ENCODE results near the gene IDNK. TPM values are rescaled to one million over a fixed set of nuclear protein-coding genes. Genes with fewer than 3 reads are reported as not detected.

IDNK gene
- total and polyA plus RNA-seq, 2 of the 8 experiments (the other 6 are each of a cell fraction or from before 2014, with no cell fraction given) = 0.29 to 0.48 TPM

- H2AFZ ChIP-seq (ENCODE audit: low read length) = no peak overlapping the region
- no peak overlapping the region for H4K8ac ChIP-seq (ENCODE audit: extremely low read depth, insufficient read depth, low read length)
- no peak overlapping the region for H3K4me2 ChIP-seq (ENCODE audit: insufficient read depth in 1 of 2, low read depth in 2 of 2, low read length in 2 of 2)
- DNase-seq (ENCODE audit: low read depth in 1 of 2, low spot score in 2 of 2) (no peak), FAIRE-seq (no peak)
- no peak overlapping the region for H3K56ac ChIP-seq (replicated peaks; ENCODE audit: insufficient read length, low read depth, low read length)
- no peak overlapping the region for H2BK15ac ChIP-seq (ENCODE audit: low read length)
- H3K18ac ChIP-seq (ENCODE audit: extremely low read depth, low read length) = no peak overlapping the region
- no peaks in the 10 kb centered on the region; the same call in 1 of the 2 replicates for H3K79me1 ChIP-seq (ENCODE audit: low read depth, low read length)
- H3K27ac ChIP-seq (ENCODE audit: low read depth, low read length) = no peak overlapping the region
- peaks cover 3 to 58% (median 33%) of the 10 kb centered on the region in 4 experiments; a peak in 7 of 8 replicates for H3K36me3 ChIP-seq (ENCODE audit: control insufficient read depth in 2 of 4, insufficient read depth in 4 of 4, low read length in 3 of 4)
- POLR2A ChIA-PET (ENCODE audit: partially characterized antibody) = no interaction called here
- TF ChIP-seq SUZ12 (IDR thresholded peaks at IDR 0.05; ENCODE audit: low read length) (no peak), BACH1 (IDR thresholded peaks at IDR 0.05; ENCODE audit: low read length) (no peak), SP4 (IDR thresholded peaks at IDR 0.05; ENCODE audit: low read length) (no peak), FOSL1 (IDR thresholded peaks at IDR 0.05; ENCODE audit: insufficient read depth, low read depth, low read length) (no peak)
- H4K20me1 ChIP-seq (replicated peaks in 1 of 2; ENCODE audit: control insufficient read depth in 1 of 2, insufficient read depth in 2 of 2, low read length in 2 of 2) = peaks cover 0 to 2% of the 10 kb centered on the region in 2 experiments
- H2BK12ac ChIP-seq (ENCODE audit: low read depth, low read length) = no peak overlapping the region
- H3K4ac ChIP-seq (replicated peaks; ENCODE audit: insufficient read length, low read depth, low read length) = no peak overlapping the region
- CTCF ChIA-PET (ENCODE audit: partially characterized antibody) = no interaction called here
- no peak overlapping the region for H2BK120ac ChIP-seq (replicated peaks; ENCODE audit: low read depth, low read length)
- H3K4me3 ChIP-seq (ENCODE audit: extremely low read depth in 1 of 4, insufficient read depth in 2 of 4, low read depth in 3 of 4, low read length in 4 of 4) = no peak overlapping the region
- H3K23me2 ChIP-seq (ENCODE audit: low read depth, low read length) = no peaks in the 10 kb centered on the region
- no peaks in the 10 kb centered on the region for H3K9me3 ChIP-seq (ENCODE audit: insufficient read depth in 2 of 2, low read depth in 1 of 2, low read length in 1 of 2)
- H4K5ac ChIP-seq (ENCODE audit: insufficient read length, low read depth, low read length) = no peak overlapping the region
- no peaks in the 10 kb centered on the region for H3K4me1 ChIP-seq (replicated peaks in 1 of 4; ENCODE audit: control insufficient read depth in 3 of 4, insufficient read depth in 4 of 4, low read length in 3 of 4)
- H2BK20ac ChIP-seq (ENCODE audit: low read length) = no peak overlapping the region
- no peaks in the 10 kb centered on the region for H3K27me3 ChIP-seq (replicated peaks in 1 of 4; ENCODE audit: control insufficient read depth in 3 of 4, extremely low read depth in 1 of 4, insufficient read depth in 3 of 4, low read length in 3 of 4)
- H4K91ac ChIP-seq (replicated peaks; ENCODE audit: insufficient read length, low read length) = no peak overlapping the region
- H3K79me2 ChIP-seq (ENCODE audit: control insufficient read depth in 1 of 2, insufficient read depth in 2 of 2, low read length in 2 of 2) = no peaks in the 10 kb centered on the region
- H3K14ac ChIP-seq (ENCODE audit: insufficient read length) = no peak overlapping the region
- no peak overlapping the region for H2AK5ac ChIP-seq (ENCODE audit: low read depth, low read length)
- H3K23ac ChIP-seq (ENCODE audit: insufficient read length) = no peak overlapping the region
- no peak overlapping the region; the same call in 1 of the 2 replicates for H2BK5ac ChIP-seq (ENCODE audit: low read depth, low read length)
- H3K9ac ChIP-seq (replicated peaks in 1 of 4; ENCODE audit: extremely low read depth in 1 of 4, low read depth in 3 of 4, low read length in 3 of 4) = no peak overlapping the region
- 93% methylated on average over 6 of the region's 6 CpGs; no CpG with 5 or more reads in 1 of the 2 experiments for WGBS, 2 experiments (ENCODE audit: extremely low coverage in 1 of 2, insufficient coverage in 1 of 2, insufficient read length in 1 of 2, insufficient replicate concordance in 2 of 2, low coverage in 1 of 2, low lambda C conversion rate in 2 of 2, missing lambda C conversion rate in 1 of 2)
Observed at GRCh38 chr9:83656952-83657351, 34.0 kb downstream of the IDNK start.

Measured in H1 (cell line).